Subcutaneous adipose tissue (tissue), 4 donors: ENCODE results near the gene ESYT1. TPM values are rescaled to one million over a fixed set of nuclear protein-coding genes. Genes with fewer than 3 reads are reported as not detected.

Source experiments
- total RNA-seq, 4 donors: library from RNA; depleted of rRNA; stranded (reverse); fragments of >200 nt; gene quantifications; one replicate each; pipeline ENCODE4 v1.1.0, GENCODE V29; 2016
- TF ChIP-seq, protein P1 (sequence below): fragments of 450-650 bp; IDR thresholded peaks from one replicate; pipeline ENCODE4 v1.5.1; 2016; ENCODE audit warnings: low read depth, mild to moderate bottlenecking, control low read depth, antibody characterized with exemption, moderate library complexity

The ESYT1 gene
- total RNA-seq, 4 donors from 2014 or later = 147 to 522 (median 280) TPM

DNA sequence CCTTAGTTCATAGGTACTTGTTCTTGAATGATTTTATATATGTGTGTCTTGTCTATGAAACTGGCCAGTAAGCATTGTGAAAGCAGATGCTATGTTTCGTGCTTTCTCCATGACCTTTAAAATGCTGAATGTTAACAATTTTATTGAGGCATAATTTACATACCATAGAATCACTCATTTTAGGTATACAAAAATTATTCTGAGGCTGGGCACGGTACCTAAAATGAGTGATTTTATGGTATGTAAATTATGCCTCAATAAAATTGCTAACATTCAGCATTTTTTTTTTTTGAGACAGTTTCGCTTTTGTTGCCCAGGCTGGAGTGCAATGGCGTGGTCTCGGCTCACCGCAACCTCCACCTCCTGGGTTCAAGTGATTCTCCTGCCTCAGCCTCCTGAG lies 6.8 kb downstream of the ESYT1 start:
- TF ChIP-seq, protein P1, sequence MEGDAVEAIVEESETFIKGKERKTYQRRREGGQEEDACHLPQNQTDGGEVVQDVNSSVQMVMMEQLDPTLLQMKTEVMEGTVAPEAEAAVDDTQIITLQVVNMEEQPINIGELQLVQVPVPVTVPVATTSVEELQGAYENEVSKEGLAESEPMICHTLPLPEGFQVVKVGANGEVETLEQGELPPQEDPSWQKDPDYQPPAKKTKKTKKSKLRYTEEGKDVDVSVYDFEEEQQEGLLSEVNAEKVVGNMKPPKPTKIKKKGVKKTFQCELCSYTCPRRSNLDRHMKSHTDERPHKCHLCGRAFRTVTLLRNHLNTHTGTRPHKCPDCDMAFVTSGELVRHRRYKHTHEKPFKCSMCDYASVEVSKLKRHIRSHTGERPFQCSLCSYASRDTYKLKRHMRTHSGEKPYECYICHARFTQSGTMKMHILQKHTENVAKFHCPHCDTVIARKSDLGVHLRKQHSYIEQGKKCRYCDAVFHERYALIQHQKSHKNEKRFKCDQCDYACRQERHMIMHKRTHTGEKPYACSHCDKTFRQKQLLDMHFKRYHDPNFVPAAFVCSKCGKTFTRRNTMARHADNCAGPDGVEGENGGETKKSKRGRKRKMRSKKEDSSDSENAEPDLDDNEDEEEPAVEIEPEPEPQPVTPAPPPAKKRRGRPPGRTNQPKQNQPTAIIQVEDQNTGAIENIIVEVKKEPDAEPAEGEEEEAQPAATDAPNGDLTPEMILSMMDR = no peak

DNA sequence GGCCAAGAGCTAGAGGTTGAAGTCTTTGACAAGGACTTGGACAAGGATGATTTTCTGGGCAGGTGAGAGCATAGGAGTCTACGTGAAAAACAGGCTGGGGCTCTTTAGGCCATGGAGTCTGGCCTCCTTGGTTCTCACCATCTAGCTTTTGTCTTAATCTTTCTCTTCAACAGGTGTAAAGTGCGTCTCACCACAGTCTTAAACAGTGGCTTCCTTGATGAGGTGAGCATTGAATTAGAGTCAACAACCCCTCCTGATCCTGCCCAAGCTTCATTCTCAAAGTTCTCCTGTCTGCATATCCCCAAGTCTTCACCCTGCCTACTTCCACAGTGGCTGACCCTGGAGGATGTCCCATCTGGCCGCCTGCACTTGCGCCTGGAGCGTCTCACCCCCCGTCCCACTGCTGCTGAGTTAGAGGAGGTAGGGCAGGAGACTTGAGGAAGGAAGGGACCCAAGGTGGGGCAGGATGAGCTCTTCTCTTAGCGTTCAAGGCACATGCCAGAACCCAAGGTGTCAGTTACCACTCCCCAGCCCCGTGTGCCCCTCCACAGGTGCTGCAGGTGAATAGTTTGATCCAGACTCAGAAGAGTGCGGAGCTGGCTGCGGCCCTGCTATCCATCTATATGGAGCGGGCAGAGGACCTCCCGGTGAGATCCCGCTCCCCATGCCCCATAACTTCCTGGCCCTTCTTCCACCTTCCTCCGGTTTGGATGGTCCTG lies 9.9 kb downstream of the ESYT1 start:
- TF ChIP-seq, protein P1 = no peak

DNA sequence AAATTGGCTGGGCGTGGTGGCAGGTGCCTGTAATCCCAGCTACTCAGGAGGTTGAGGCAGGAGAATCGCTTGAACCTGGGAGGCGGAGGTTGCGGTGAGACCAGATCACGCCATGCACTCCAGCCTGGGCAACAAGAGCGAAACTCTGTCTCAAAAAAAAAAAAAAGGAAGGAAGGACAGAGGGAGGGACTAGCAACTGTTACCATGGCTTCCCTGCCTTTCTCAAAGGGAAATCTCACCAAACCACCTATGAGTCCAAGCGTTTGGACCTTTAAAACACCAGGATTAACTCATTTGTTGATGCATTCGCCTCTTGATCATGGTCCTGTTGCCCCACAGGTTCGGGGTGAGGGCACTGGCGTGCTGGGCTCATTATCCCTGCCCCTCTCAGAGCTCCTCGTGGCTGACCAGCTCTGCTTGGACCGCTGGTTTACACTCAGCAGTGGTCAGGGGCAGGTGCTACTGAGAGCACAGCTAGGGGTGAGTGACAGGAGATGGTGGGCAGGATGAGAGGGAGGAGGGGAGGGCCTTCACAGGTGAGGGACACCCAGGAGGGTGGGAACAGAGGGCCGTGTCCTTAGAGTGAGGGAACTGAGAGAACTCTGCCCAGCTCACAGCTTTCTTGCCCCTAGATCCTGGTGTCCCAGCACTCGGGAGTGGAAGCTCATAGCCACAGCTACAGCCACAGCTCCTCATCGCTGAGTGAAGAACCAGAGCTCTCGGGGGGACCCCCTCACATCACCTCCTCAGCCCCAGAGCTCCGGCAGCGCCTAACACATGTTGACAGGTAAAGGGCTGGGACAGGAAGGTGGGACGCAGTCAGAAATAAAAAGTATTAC lies 14.1 kb downstream of the ESYT1 start:
- TF ChIP-seq, protein P1 = no peak

DNA sequence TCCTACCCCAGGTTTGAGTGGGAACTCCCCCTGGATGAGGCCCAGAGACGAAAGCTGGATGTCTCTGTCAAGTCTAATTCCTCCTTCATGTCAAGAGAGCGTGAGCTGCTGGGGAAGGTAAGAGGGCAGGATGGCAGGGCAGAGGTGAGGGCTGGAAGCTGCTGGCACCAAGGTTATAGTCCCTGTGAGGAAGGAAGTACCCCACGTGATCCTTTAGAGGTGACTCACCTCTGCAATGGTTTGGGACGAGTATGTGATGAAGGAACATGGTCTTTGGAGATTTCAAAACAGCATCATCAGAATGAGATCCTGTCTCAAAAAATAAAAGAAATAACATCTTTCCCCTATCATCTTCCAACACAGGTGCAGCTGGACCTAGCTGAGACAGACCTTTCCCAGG lies 15.2 kb downstream of the ESYT1 start:
- TF ChIP-seq, protein P1 = no peak

DNA sequence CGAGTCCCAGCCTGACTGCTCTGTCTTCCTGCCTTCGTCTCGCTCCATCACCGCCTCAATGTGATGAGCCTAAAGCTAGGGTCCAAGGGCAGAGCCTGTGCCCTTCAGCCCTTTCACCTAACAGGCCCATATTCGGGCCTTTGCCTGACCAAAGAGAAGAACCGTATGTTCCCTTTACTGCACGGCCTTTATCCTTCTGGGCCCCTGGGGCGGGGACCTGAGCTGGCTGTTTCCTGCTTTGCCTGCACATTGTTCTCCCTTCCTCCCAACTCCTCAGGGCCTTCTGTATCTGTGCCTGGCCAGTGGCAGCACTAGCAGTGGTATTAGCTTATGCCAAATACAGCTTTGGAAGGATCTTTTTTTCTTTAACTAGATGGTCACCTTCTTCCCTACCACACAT lies 15.8 kb downstream of the ESYT1 start:
- TF ChIP-seq, protein P1 = no peak

DNA sequence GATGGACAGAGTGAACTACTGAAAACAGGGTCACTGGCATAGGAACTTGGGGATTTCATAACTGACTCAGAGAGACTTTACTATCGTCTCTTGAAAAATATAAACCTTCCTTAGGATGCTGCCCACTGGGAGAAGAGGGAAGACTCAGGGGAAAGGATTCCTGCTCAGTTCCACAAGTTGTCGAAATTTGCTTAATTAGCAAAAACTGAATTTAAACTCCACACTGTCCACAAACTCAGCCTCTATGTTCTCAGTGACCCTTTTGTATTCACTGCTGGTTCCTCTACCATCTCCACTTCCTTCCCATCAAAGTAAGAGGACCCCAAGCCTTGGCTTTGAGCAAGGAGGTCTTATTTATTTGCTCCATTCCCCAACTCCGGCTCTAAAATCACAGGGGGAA lies 17.1 kb downstream of the ESYT1 start:
- TF ChIP-seq, protein P1 = no peak
